Measurements from ENCODE around the gene ATP6V1F. TPM values are rescaled to one million over a fixed set of nuclear protein-coding genes. Genes with fewer than 3 reads are reported as not detected.

Gene ATP6V1F
- total RNA-seq, 4 donors from 2014 or later: 72.3 to 240 (median 123) TPM

- TF ChIP-seq CTCF (IDR thresholded peaks at IDR 0.05; ENCODE audit: low read depth): no peak
Observed at GRCh38 chr7:128908750-128909624, 46.3 kb downstream of the ATP6V1F start.

- TF ChIP-seq CTCF (IDR thresholded peaks at IDR 0.05; ENCODE audit: low read depth): no peak
Observed at GRCh38 chr7:128909625-128910568, 47.2 kb downstream of the ATP6V1F start.

GRCh38 chr7:128910569-128910945 lies 47.9 kb downstream of the ATP6V1F start, which contains the start of gene KCP:
Gene KCP, minus strand, starts transcription at chr7:128910709. Its CDS starts 33 bp downstream, at chr7:128910676.
- no peak for TF ChIP-seq CTCF (IDR thresholded peaks at IDR 0.05; ENCODE audit: low read depth)

GRCh38 chr7:128911423-128912031 lies 48.9 kb downstream of the ATP6V1F start:
- TF ChIP-seq CTCF (IDR thresholded peaks at IDR 0.05; ENCODE audit: low read depth): no peak

GRCh38 chr7:128912281-128912680 lies 49.6 kb downstream of the ATP6V1F start:
- TF ChIP-seq CTCF (IDR thresholded peaks at IDR 0.05; ENCODE audit: low read depth): no peak

- no peak for TF ChIP-seq CTCF (IDR thresholded peaks at IDR 0.05; ENCODE audit: low read depth)
Observed at GRCh38 chr7:128913870-128914565, 51.4 kb downstream of the ATP6V1F start.
